ENCODE results near the gene ZNF90.
"Not testable (repeated sequence)": the region's sequence is repeated elsewhere in the genome, so short reads cannot be mapped to it uniquely, and the experiment has no call there.

The ZNF90 gene

DNA sequence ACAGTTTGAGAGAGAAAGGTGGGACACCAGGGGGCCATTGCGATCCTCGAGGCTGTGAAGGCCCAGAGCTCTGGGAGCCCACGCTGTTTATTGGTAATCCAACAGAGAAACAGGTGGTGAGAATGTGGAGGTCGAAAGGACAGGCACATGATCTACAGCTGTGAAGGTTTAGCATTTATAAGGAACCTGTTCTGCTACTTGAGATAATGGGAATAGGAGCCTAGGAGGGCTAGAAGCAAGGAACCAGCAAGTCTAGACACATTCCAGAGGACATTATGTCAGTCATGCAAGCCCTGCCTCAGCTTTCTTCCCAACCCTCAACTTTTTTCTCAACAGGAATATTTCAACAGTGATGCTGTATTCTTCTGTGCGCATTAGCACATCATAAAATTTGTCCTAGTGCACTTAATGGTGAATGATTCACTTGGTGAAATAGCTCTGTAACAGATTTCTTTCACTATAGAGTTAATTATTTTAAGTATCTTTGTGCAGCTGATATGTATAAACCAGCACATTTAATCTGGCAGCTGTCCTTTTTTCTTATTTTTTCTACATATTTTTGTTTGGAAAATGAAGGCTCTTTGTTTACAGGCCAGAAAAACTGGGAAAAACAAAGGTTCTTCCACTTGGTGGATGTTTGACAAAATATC, 25.4 kb downstream of the ZNF90 start:
- peak; percentile 91 for DNase-seq (ENCODE audit: low spot score)

DNA sequence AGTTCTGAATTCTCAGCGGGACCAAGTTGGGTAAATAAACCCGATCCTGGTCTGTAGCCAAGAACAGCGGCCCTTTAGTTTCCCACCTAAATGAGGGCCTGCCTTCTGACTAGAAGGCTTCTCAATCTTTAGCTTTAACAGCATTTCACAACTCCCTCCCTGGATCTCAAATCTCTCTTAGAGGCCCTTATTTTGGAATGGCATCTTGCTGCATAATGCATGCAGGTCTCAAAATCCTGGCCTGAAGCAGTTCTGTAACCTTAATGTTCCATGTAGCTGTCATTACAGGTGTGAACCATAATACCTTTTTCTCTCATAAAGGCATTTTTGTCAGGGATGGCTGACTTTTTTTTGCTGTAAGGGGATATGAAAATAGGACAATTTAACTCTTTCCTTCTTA, 29.5 kb downstream of the ZNF90 start:
- no peak for DNase-seq (ENCODE audit: low spot score)

GRCh38 chr19:20118064-20118839, 40.5 kb downstream of the ZNF90 start:
- not testable (repeated sequence) for DNase-seq (ENCODE audit: low spot score)

DNA sequence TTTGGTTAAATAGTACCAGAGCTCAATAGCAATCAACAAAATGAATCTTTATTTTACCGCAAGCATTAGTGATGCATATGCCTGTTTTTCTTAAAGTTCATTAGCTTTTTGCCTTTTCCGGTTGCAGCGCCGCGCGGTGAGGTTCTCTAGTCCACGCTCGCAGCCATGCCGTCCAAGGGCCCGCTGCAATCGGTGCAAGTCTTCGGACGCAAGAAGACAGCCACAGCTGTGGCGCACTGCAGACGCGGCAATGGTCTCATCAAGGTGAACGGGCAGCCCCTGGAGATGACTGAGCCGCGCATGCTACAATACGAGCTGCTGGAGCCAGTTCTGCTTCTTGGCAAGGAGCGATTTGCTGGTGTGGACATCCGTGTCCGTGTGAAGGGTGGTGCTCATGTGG, 47.1 kb downstream of the ZNF90 start:
- DNase-seq (ENCODE audit: low spot score) = no peak

DNA sequence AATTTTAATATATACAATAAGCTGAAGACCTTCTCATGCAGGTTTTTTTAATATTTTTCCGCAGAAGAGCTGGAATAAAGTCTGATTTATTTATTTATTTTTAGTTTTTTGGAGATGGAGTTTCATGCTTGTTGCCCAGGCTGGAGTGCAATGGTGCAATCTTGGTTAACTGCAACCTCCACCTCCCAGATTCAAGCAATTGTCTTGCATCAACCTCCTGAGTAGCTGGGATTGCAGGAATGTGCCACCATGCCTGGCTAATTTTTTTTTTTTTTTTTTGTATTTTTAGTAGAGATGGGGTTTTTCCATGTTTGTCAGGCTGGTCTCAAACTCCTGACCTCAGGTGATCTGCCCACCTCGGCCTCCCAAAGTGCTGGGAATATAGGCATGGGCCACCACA, 55.1 kb downstream of the ZNF90 start:
- DNase-seq (ENCODE audit: low spot score) = not testable (repeated sequence)

DNA sequence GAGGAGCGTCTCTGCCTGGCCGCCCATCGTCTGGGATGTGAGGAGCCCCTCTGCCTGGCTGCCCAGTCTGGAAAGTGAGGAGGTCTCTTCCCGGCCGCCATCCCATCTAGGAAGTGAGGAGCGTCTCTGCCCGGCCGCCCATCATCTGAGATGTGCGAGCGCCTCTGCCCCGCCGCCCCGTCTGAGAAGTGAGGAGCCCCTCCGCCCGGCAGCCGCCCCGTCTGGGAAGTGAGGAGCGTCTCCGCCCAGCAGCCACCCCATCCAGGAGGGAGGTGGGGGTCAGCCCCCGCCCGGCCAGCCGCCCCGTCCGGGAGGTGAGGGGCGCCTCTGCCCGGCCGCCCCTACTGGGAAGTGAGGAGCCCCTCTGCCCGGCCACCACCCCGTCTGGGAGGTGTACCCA, 59.9 kb downstream of the ZNF90 start:
- DNase-seq (ENCODE audit: low spot score) = not testable (repeated sequence)

- DNase-seq (ENCODE audit: low spot score) = no peak
These were observed 73.9 kb downstream of the ZNF90 start for GRCh38 chr19:20151617-20152145.

- DNase-seq (ENCODE audit: low spot score) = not testable (repeated sequence)
These were observed 74.7 kb downstream of the ZNF90 start for GRCh38 chr19:20152506-20152905.

GRCh38 chr19:20153281-20153680, 75.5 kb downstream of the ZNF90 start:
- no peak for DNase-seq (ENCODE audit: low spot score)

- DNase-seq (ENCODE audit: low spot score) = no peak
These were observed 76.8 kb downstream of the ZNF90 start for GRCh38 chr19:20154636-20155035.

DNA sequence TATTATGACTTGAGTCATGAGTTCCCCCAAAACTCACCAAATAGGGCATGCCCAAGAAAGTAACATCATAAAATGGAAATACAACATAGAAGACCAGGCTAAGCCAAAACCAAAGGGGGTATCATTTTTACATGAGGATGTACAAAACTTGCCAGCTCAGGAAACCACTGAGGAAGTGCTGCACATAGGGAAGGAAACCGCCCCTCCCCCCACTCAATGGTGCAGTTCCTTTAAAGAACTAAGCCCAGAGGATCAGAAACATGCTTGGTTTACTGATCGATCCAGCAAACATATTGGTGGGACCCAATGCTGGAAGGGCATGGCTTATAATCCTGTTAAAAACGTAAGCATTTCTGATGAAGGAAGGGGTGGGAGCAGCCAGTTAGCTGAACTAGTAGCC, 85.0 kb downstream of the ZNF90 start:
- DNase-seq (ENCODE audit: low spot score) = no peak

- no peak for DNase-seq (ENCODE audit: low spot score)
These were observed 86.7 kb downstream of the ZNF90 start for GRCh38 chr19:20164456-20164855.

GRCh38 chr19:20165971-20166592, 88.3 kb downstream of the ZNF90 start:
- peak; percentile 92 for DNase-seq (ENCODE audit: low spot score)

GRCh38 chr19:20167020-20167644, 89.3 kb downstream of the ZNF90 start, which contains the start of gene ZNF486:
ZNF486 (plus strand) TSS chr19:20167214; CDS start chr19:20167331, 117 bp downstream.
- peak; percentile 98 for DNase-seq (ENCODE audit: low spot score)

GRCh38 chr19:20167651-20168122, 89.9 kb downstream of the ZNF90 start:
- DNase-seq (ENCODE audit: low spot score) = peak; percentile 59

Data from kidney tubule cell (primary cell).